OCI-LY1 (cell line): ENCODE data around the gene RNF214.
"Not testable (repeated sequence)": the region's sequence is repeated elsewhere in the genome, so short reads cannot be mapped to it uniquely, and the experiment has no call there.

ENCODE experiments used
- EZH2 ChIP-seq: fragments of 200-600 bp; sonication (generic), shearing (Covaris generic); IDR thresholded peaks from 2 replicates; pipeline ENCODE4 v1.8.0; 2017; ENCODE audit warnings: borderline replicate concordance, mixed run types, mild to moderate bottlenecking, antibody characterized with exemption, low read length, moderate library complexity, mixed read lengths
- TF ChIP-seq, protein P1 (sequence below): fragments of 200-600 bp; sonication (generic), shearing (Covaris generic); IDR thresholded peaks from 2 replicates; pipeline ENCODE4 v1.5.1; 2017; ENCODE audit warnings: mild to moderate bottlenecking, antibody characterized with exemption, low read length, moderate library complexity, mixed read lengths

- TF ChIP-seq, protein P1, sequence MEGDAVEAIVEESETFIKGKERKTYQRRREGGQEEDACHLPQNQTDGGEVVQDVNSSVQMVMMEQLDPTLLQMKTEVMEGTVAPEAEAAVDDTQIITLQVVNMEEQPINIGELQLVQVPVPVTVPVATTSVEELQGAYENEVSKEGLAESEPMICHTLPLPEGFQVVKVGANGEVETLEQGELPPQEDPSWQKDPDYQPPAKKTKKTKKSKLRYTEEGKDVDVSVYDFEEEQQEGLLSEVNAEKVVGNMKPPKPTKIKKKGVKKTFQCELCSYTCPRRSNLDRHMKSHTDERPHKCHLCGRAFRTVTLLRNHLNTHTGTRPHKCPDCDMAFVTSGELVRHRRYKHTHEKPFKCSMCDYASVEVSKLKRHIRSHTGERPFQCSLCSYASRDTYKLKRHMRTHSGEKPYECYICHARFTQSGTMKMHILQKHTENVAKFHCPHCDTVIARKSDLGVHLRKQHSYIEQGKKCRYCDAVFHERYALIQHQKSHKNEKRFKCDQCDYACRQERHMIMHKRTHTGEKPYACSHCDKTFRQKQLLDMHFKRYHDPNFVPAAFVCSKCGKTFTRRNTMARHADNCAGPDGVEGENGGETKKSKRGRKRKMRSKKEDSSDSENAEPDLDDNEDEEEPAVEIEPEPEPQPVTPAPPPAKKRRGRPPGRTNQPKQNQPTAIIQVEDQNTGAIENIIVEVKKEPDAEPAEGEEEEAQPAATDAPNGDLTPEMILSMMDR, result not testable (repeated sequence)
- TF ChIP-seq EZH2, result not testable (repeated sequence)
Measured at GRCh38 chr11:117183178-117183577, 49.3 kb upstream of the RNF214 start.
